ENCODE data around the gene TENT5A.

Gene TENT5A

GRCh38 chr6:81791756-81792155 lies 39.3 kb upstream of the TENT5A start (continued):
- no peak for TF ChIP-seq TSHZ1 (tag by site-specific recombination; IDR thresholded peaks at IDR 0.05; ENCODE audit: borderline replicate concordance)
- TF ChIP-seq ZNF211 (tag by site-specific recombination; IDR thresholded peaks at IDR 0.05; ENCODE audit: low read depth), result no peak
- no peak for TF ChIP-seq ZNF362 (tag by site-specific recombination; IDR thresholded peaks at IDR 0.05)
- TF ChIP-seq ZNF37A (tag by site-specific recombination; IDR thresholded peaks at IDR 0.05), result no peak
- TF ChIP-seq ZNF629 (tag by site-specific recombination; IDR thresholded peaks at IDR 0.05), result no peak
- TF ChIP-seq HOXD13 (CRISPR knock-in tag; IDR thresholded peaks at IDR 0.05; ENCODE audit: borderline replicate concordance), result no peak

- no peaks in the 10 kb centered on the region for H3K36me3 ChIP-seq (ENCODE audit: control insufficient read depth in 2 of 2, insufficient read depth in 1 of 2, low read length in 2 of 2)
Measured at GRCh38 chr6:81790034-81790433, 37.6 kb upstream of the TENT5A start.

GRCh38 chr6:81789291-81789690 lies 36.8 kb upstream of the TENT5A start:
- H3K36me3 ChIP-seq (ENCODE audit: control insufficient read depth in 2 of 2, insufficient read depth in 1 of 2, low read length in 2 of 2), result no peaks in the 10 kb centered on the region
- peaks cover 3% of the 10 kb centered on the region for H3K4me1 ChIP-seq (ENCODE audit: control insufficient read depth, insufficient read depth, low read length)
- H3K4me3 ChIP-seq (ENCODE audit: low read depth, low read length), result no peak overlapping the region
- CTCF ChIA-PET, result interaction anchor here (0.6 kb wide), 1 partner anchor 54 kb away, joined by 3 read pairs; no protein-coding TSS in a partner anchor
- POLR2A ChIA-PET, result interaction anchor here (0.6 to 1.3 kb wide), 3 partner anchors 23 to 471 kb away, joined by 3 to 5 read pairs (median 4); no protein-coding TSS in a partner anchor
- H3K27ac ChIP-seq (ENCODE audit: extremely low read depth, low read depth, low read length), result no peak overlapping the region
- H3K9me3 ChIP-seq (ENCODE audit: control insufficient read depth, insufficient read depth, low read depth, low read length), result no peaks in the 10 kb centered on the region
- TF ChIP-seq ZNF664 (tag by site-specific recombination; IDR thresholded peaks at IDR 0.05) (no peak), REST (tag by site-specific recombination; IDR thresholded peaks at IDR 0.05) (no peak), ZNF16 (tag by site-specific recombination; IDR thresholded peaks at IDR 0.05; ENCODE audit: low read depth) (no peak), ZNF133 (tag by site-specific recombination; IDR thresholded peaks at IDR 0.05) (no peak), GFI1B (tag by site-specific recombination; IDR thresholded peaks at IDR 0.05) (no peak), ATF2 (tag by site-specific recombination; IDR thresholded peaks at IDR 0.05; ENCODE audit: low read depth) (no peak)

More at GRCh38 chr6:81790034-81790433, 37.6 kb upstream of the TENT5A start:
- H3K4me1 ChIP-seq (ENCODE audit: control insufficient read depth, insufficient read depth, low read length), result peaks cover 3% of the 10 kb centered on the region
- TF ChIP-seq ZNF16 (tag by site-specific recombination; IDR thresholded peaks at IDR 0.05; ENCODE audit: low read depth) (no peak), ZNF266 (tag by site-specific recombination; IDR thresholded peaks at IDR 0.05; ENCODE audit: low read depth) (no peak), OVOL3 (tag by site-specific recombination; IDR thresholded peaks at IDR 0.05) (no peak), ZNF138 (tag by site-specific recombination; IDR thresholded peaks at IDR 0.05; ENCODE audit: borderline replicate concordance) (no peak), RBAK (tag by site-specific recombination; IDR thresholded peaks at IDR 0.05) (no peak), ATF2 (tag by site-specific recombination; IDR thresholded peaks at IDR 0.05; ENCODE audit: low read depth) (no peak), ZNF626 (tag by site-specific recombination; IDR thresholded peaks at IDR 0.05) (no peak), ZNF837 (tag by site-specific recombination; IDR thresholded peaks at IDR 0.05) (no peak), ZNF623 (tag by site-specific recombination; IDR thresholded peaks at IDR 0.05) (no peak), ZBTB1 (tag by site-specific recombination; IDR thresholded peaks at IDR 0.05) (no peak), ZNF677 (tag by site-specific recombination; IDR thresholded peaks at IDR 0.05) (no peak), ZNF777 (tag by site-specific recombination; IDR thresholded peaks at IDR 0.05; ENCODE audit: borderline replicate concordance) (no peak), ZNF423 (tag by site-specific recombination; IDR thresholded peaks at IDR 0.05) (no peak), ZNF670 (tag by site-specific recombination; IDR thresholded peaks at IDR 0.05; ENCODE audit: low read depth) (no peak), HOXD13 (CRISPR knock-in tag; IDR thresholded peaks at IDR 0.05; ENCODE audit: borderline replicate concordance) (no peak), KLF17 (tag by site-specific recombination; IDR thresholded peaks at IDR 0.05) (no peak)
- no peak overlapping the region for H3K4me3 ChIP-seq (ENCODE audit: low read depth, low read length)
- ChIA-PET CTCF (interaction anchor here (0.6 kb wide), 1 partner anchor 55 kb away, joined by 3 read pairs; no protein-coding TSS in a partner anchor), POLR2A (interaction anchor here (1.0 kb wide), 1 partner anchor 23 kb away, joined by 3 read pairs; no protein-coding TSS in a partner anchor)
- H3K27ac ChIP-seq (ENCODE audit: extremely low read depth, low read depth, low read length), result no peak overlapping the region
- H3K9me3 ChIP-seq (ENCODE audit: control insufficient read depth, insufficient read depth, low read depth, low read length), result no peaks in the 10 kb centered on the region
